Gastroesophageal sphincter (tissue), 3 donors: Measurements from ENCODE around the gene MT1G.

Source experiments
- EP300 ChIP-seq: sonication (generic); formaldehyde crosslinking; IDR thresholded peaks from one replicate; pipeline ENCODE4 v1.6.1; 2017; ENCODE audit warnings: antibody characterized with exemption, mild to moderate bottlenecking
- POLR2A ChIP-seq, 2 donors: fragments of 450-650 bp; IDR thresholded peaks; one replicate each; pipeline ENCODE4 v1.6.1; 2017; ENCODE audit warnings: antibody characterized with exemption in 2 of 2, mild to moderate bottlenecking in 2 of 2, moderate library complexity in 1 of 2
- POLR2AphosphoS5 ChIP-seq: sonication (generic); formaldehyde crosslinking; IDR thresholded peaks from one replicate; pipeline ENCODE4 v1.6.1; 2017; ENCODE audit warnings: antibody characterized with exemption
- TF ChIP-seq, protein P1 (sequence below), 4 experiments: fragments of 200-600 bp in 2 of 4; fragments of 450-650 bp in 2 of 4; sonication (generic) in 1 of 4; IDR thresholded peaks; one replicate each; pipeline ENCODE4 v1.5.1; 2017 to 2019; ENCODE audit warnings: antibody characterized with exemption in 4 of 4, mild to moderate bottlenecking in 2 of 4, moderate library complexity in 2 of 4

DNA sequence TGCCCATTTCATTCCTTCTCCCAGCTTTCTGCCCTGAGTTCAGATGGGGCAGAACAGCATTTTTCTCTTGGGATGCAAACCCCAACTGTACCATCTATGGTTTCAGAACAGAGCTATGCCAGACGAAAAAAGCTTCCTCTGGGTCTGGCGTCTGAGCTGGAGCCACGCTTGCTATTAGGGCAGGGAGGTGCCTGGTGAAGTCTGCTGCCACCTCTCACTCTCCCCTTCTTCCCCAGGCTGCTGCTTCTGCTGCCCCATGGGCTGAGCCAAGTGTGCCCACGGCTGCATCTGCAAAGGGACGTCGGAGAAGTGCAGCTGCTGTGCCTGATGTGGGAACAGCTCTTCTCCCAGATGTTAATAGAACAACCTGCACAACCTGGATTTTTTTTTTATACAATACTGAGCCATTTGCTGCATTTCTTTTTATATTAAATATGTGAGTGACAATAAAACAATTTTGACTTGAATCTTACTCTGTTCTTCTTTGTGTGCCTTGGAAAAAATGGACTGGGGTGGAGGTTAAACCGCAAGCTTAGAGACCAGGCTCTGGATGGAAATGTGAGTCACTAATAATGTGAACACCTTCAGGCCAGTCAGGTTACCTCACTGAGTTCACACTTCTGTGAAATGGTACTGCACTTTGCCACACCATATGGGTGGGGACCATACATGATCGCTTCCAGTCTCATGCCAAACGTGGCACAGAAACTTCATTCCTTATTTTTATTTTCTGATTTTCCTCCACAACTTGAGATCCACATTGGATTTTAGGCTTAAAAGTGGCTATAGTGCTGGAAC lies 31.1 kb downstream of the MT1G start:
- TF ChIP-seq, protein P1, sequence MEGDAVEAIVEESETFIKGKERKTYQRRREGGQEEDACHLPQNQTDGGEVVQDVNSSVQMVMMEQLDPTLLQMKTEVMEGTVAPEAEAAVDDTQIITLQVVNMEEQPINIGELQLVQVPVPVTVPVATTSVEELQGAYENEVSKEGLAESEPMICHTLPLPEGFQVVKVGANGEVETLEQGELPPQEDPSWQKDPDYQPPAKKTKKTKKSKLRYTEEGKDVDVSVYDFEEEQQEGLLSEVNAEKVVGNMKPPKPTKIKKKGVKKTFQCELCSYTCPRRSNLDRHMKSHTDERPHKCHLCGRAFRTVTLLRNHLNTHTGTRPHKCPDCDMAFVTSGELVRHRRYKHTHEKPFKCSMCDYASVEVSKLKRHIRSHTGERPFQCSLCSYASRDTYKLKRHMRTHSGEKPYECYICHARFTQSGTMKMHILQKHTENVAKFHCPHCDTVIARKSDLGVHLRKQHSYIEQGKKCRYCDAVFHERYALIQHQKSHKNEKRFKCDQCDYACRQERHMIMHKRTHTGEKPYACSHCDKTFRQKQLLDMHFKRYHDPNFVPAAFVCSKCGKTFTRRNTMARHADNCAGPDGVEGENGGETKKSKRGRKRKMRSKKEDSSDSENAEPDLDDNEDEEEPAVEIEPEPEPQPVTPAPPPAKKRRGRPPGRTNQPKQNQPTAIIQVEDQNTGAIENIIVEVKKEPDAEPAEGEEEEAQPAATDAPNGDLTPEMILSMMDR (IDR thresholded peaks at IDR 0.05) = no peak
- TF ChIP-seq POLR2A (IDR thresholded peaks at IDR 0.05) = no peak
- TF ChIP-seq POLR2AphosphoS5 = no peak
- TF ChIP-seq EP300 = no peak
